Measurements from ENCODE around the gene THADA. TPM values are rescaled to one million over a fixed set of nuclear protein-coding genes. Genes with fewer than 3 reads are reported as not detected.
"Not testable (repeated sequence)": the region's sequence is repeated elsewhere in the genome, so short reads cannot be mapped to it uniquely, and the experiment has no call there.

The THADA gene
- total and polyA plus RNA-seq, 8 donors, result 32.9 to 42.7 (median 37.2) TPM

DNA sequence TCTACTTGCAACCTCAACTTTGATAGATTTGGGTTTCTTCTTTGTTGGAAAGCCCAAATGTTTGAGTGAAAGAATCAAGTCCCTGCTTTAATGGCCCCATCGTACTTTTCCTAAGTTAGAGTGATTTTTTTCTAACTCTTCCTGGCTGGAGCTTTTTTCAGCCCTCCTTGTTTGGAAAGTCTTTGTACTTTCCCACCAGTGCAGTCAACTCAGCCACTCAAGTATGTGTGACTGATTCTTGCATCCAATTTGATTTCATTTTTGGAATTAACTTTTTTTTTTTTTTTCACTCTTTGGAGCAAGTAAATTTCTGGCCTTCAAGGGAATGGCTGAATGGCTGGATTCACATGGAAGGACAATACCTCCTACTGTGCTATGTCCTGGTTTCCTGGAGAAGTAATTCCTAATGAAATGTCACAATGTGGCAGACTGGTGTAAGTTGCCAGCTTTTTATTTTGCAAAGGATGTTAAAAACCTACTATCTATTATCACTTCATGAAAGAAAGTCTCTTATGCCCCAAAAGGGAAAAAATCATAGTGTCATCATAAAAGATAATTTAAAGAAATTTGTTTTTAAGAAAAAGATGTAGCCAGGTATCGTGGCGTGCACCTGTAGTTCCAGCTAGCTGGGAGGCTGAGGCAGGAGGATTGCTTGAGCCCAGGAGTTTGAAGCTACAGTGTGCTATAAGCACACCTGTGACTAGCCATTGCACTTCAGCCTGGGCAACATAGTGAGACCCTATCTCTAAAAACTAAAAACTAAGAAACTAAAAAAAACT lies 293.5 kb downstream of the THADA start:
- no peak overlapping the region for H3K4me3 ChIP-seq
- no peak overlapping the region for H3K27ac ChIP-seq
- DNase-seq (no peak), ATAC-seq (no peak)
- intact Hi-C loops (cut with DNase I), result no loop called here
- TF ChIP-seq, protein P1, sequence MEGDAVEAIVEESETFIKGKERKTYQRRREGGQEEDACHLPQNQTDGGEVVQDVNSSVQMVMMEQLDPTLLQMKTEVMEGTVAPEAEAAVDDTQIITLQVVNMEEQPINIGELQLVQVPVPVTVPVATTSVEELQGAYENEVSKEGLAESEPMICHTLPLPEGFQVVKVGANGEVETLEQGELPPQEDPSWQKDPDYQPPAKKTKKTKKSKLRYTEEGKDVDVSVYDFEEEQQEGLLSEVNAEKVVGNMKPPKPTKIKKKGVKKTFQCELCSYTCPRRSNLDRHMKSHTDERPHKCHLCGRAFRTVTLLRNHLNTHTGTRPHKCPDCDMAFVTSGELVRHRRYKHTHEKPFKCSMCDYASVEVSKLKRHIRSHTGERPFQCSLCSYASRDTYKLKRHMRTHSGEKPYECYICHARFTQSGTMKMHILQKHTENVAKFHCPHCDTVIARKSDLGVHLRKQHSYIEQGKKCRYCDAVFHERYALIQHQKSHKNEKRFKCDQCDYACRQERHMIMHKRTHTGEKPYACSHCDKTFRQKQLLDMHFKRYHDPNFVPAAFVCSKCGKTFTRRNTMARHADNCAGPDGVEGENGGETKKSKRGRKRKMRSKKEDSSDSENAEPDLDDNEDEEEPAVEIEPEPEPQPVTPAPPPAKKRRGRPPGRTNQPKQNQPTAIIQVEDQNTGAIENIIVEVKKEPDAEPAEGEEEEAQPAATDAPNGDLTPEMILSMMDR (IDR thresholded peaks at IDR 0.05), result no peak
- peaks cover 13 to 38% of the 10 kb centered on the region in 2 donors for H3K4me1 ChIP-seq
- H3K27me3 ChIP-seq, result no peaks in the 10 kb centered on the region
- H3K9me3 ChIP-seq, result no peaks in the 10 kb centered on the region
- no peaks in the 10 kb centered on the region for H3K36me3 ChIP-seq

DNA sequence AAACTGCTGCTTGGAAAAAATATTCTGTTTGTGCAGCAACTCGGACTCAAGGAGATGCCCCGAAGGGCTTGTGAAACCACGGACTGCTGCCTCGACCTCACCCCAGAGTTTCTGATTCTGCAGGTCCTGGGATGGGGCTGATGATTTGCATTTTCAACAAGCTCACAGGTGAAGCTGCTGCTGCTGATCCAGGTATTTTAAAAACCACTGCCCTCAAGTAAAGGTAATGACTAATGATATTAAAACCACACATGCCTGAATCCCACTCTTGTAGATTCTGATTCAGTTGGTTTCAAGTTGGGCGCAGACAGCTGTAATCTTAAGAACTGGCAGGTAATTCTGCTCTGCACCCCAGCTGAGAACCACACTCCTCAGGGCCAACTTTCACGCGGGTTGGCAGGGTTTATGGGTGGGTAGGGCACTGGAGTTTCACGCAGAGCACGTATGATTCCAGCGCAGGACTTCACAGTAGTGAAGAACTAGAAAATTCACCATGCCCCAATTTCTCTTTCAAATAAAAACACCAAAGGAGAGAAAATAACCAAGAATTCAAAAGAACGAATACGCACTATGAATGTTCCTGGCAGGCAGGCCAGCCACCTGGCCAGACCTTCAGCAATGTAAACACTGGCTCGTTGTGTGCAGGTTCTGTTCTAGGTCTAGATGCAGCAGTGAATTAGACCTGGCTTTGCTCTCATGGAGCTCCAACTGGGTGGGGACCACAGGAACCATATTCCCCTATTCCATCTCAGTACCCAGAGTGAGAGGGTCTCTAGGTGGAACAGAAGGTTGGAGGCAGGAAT lies 294.9 kb downstream of the THADA start:
- peak; percentile 60 for ATAC-seq
- no peaks in the 10 kb centered on the region for H3K9me3 ChIP-seq
- peaks cover 13 to 38% of the 10 kb centered on the region in 2 donors for H3K4me1 ChIP-seq
- H3K36me3 ChIP-seq, result no peaks in the 10 kb centered on the region
- TF ChIP-seq, protein P1 (IDR thresholded peaks at IDR 0.05), result no peak
- H3K4me3 ChIP-seq, result no peak overlapping the region
- intact Hi-C loops (cut with DNase I), result no loop called here
- no peak for DNase-seq
- H3K27ac ChIP-seq, result peak overlapping the region; percentile 9 to 44
- no peaks in the 10 kb centered on the region for H3K27me3 ChIP-seq

DNA sequence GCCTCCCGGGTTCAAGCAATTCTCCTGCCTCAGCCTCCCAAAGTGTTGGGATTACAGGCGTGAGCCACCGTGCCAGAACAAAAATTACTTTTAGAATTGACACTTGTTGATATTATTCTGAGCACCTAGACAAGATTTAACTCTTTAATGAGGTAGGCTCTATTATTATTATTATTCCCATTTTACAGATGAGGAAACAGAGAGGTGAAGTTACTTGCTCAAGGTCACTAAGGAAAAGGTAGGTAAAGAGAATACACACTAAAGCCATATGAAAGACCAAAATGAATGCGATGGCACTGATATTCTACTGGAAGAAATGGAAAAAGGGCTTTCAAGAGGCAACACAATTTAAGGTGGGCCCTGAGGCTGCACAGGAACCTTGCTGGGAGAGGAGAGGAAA lies 295.6 kb downstream of the THADA start:
- H3K27ac ChIP-seq, result peak overlapping the region in 1 of 2 donors; percentile 44

DNA sequence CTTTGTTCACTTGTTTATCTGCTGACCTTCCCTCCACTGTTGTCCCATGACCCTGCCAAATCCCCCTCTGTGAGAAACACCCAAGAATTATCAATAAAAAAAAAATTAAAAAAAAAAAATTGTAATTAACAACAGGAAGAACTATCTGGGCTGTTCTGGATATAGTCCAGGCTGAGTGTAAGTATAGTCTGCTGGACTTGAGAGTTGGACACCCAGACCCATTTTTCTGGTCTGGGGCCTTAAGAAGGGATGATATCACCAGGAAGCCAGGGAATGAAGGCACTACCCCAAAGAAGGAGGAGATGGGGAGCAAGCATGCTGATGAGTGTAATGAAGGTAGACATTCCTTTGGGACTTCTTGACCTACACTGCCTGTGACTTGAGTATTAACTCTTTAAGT lies 297.3 kb downstream of the THADA start:
- TF ChIP-seq, protein P1 (IDR thresholded peaks at IDR 0.05), result no peak
- no peak overlapping the region for H3K27ac ChIP-seq

More for the DNA sequence above, 295.6 kb downstream of the THADA start:
- H3K9me3 ChIP-seq, result no peaks in the 10 kb centered on the region
- H3K36me3 ChIP-seq, result no peaks in the 10 kb centered on the region
- TF ChIP-seq, protein P1 (IDR thresholded peaks at IDR 0.05), result no peak
- ATAC-seq (no peak), DNase-seq (no peak)
- no peaks in the 10 kb centered on the region for H3K27me3 ChIP-seq
- no peak overlapping the region for H3K4me3 ChIP-seq
- intact Hi-C loops (cut with DNase I), result no loop called here
- peaks cover 10 to 33% of the 10 kb centered on the region in 2 donors for H3K4me1 ChIP-seq

DNA sequence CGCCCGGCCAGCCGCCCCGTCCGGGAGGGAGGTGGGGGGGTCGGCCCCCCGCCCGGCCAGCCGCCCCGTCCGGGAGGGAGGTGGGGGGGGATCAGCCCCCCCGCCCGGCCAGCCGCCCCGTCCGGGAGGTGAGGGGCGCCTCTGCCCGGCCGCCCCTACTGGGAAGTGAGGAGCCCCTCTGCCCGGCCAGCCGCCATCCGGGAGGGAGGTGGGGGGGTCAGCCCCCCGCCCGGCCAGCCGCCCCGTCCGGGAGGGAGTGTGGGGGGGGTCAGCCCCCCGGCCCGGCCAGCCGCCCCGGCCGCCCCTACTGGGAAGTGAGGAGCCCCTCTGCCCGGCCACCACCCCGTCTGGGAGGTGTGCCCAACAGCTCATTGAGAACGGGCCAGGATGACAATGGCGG lies 298.1 kb downstream of the THADA start:
- H3K36me3 ChIP-seq; ATAC-seq; H3K4me3 ChIP-seq; intact Hi-C loops (cut with DNase I); DNase-seq; H3K27ac ChIP-seq; H3K27me3 ChIP-seq; H3K9me3 ChIP-seq: not testable (repeated sequence)
- peaks cover 19 to 35% of the 10 kb centered on the region in 2 donors for H3K4me1 ChIP-seq

More for the DNA sequence above, 297.3 kb downstream of the THADA start:
- no peaks in the 10 kb centered on the region for H3K9me3 ChIP-seq
- ATAC-seq, result no peak
- no peaks in the 10 kb centered on the region for H3K27me3 ChIP-seq
- H3K4me3 ChIP-seq, result no peak overlapping the region
- intact Hi-C loops (cut with DNase I), result no loop called here
- H3K36me3 ChIP-seq, result no peaks in the 10 kb centered on the region
- H3K4me1 ChIP-seq, result peaks cover 19 to 33% of the 10 kb centered on the region in 2 donors
- peak in 1 of 4 donors; percentile 42 for DNase-seq
